H1 (cell line): ENCODE results near the gene TMEM181. TPM values are rescaled to one million over a fixed set of nuclear protein-coding genes. Genes with fewer than 3 reads are reported as not detected.

Experiments used
- CTCF ChIA-PET: fragments of 300-600 bp; sonication (Branson Sonifier 250); formaldehyde crosslinking; loops from one replicate; lab custom pipeline; 2021; ENCODE audit not compliant: partially characterized antibody; lab: Charles Lee
- POLR2A ChIA-PET: fragments of 300-600 bp; sonication (Branson Sonifier 250); formaldehyde crosslinking; loops from one replicate; lab custom pipeline; 2021; ENCODE audit warnings: inconsistent platforms; ENCODE audit not compliant: partially characterized antibody; lab: Charles Lee
- DNase-seq, 2 experiments: peaks; one replicate each; pipeline versions ENCODE4 v3.0.0 to v3.0.0-alpha.2; 2010 to 2022; ENCODE audit warnings: low spot score in 2 of 2, low read depth in 1 of 2, mixed read lengths in 1 of 2
- FAIRE-seq: peaks from 2 replicates; lab custom pipeline; 2011; peaks lifted over from hg19 to GRCh38; lab: Jason Lieb, UNC
- H2AFZ ChIP-seq: 2 replicates; pipeline ENCODE4 v1.8.1; 2012; ENCODE audit warnings: low read length, inconsistent platforms
- H2AK5ac ChIP-seq: 2 replicates; pipeline ENCODE4 v1.6.1; 2013; ENCODE audit warnings: low read depth, low read length
- H2BK120ac ChIP-seq: replicated peaks from 2 replicates; pipeline ENCODE3; 2013; ENCODE audit warnings: low read depth, low read length, inconsistent platforms
- H2BK12ac ChIP-seq: 2 replicates; pipeline ENCODE4 v1.6.1; 2013; ENCODE audit warnings: low read depth, low read length
- H2BK15ac ChIP-seq: 2 replicates; pipeline ENCODE4 v1.6.1; 2013; ENCODE audit warnings: low read length
- H2BK20ac ChIP-seq: 2 replicates; pipeline ENCODE4 v1.6.1; 2013; ENCODE audit warnings: low read length
- H2BK5ac ChIP-seq: 2 replicates; pipeline ENCODE4 v1.6.1; 2013; ENCODE audit warnings: low read depth, low read length
- H3K14ac ChIP-seq: 2 replicates; pipeline ENCODE4 v1.6.1; 2013; ENCODE audit warnings: inconsistent platforms; ENCODE audit not compliant: insufficient read length
- H3K18ac ChIP-seq: 2 replicates; pipeline ENCODE4 v1.6.1; 2013; ENCODE audit warnings: low read length; ENCODE audit errors: extremely low read depth
- H3K23ac ChIP-seq: 2 replicates; pipeline ENCODE4 v1.6.1; 2013; ENCODE audit warnings: inconsistent platforms; ENCODE audit not compliant: insufficient read length
- H3K23me2 ChIP-seq: 2 replicates; pipeline ENCODE4 v1.6.1; 2013; ENCODE audit warnings: low read depth, low read length
- H3K27ac ChIP-seq: 2 replicates; pipeline ENCODE4 v1.6.1; 2011; ENCODE audit warnings: low read depth, low read length, inconsistent platforms
- H3K27me3 ChIP-seq, 4 experiments: replicated peaks in 1 of 4; 1 replicate in 1 of 4; 2 replicates in 3 of 4; pipeline versions ENCODE4 v1.6.1 to v1.8.1; 2011 to 2013; ENCODE audit warnings: low read length in 3 of 4, mild to moderate bottlenecking in 3 of 4, inconsistent platforms in 2 of 4, mixed read lengths in 2 of 4, moderate library complexity in 1 of 4; ENCODE audit not compliant: control insufficient read depth in 3 of 4, insufficient read depth in 3 of 4; ENCODE audit errors: extremely low read depth in 1 of 4
- H3K36me3 ChIP-seq, 4 experiments: 2 replicates each; pipeline versions ENCODE4 v1.6.1 to v1.8.1; 2011 to 2013; ENCODE audit warnings: mild to moderate bottlenecking in 4 of 4, low read length in 3 of 4, moderate library complexity in 2 of 4, control low read depth in 1 of 4, inconsistent platforms in 1 of 4; ENCODE audit not compliant: insufficient read depth in 4 of 4, control insufficient read depth in 2 of 4
- H3K4ac ChIP-seq: replicated peaks from 2 replicates; pipeline ENCODE3; 2013; ENCODE audit warnings: low read length, low read depth, mixed read lengths, inconsistent platforms; ENCODE audit not compliant: insufficient read length
- H3K4me1 ChIP-seq, 4 experiments: replicated peaks in 1 of 4; 1 replicate in 1 of 4; 2 replicates in 3 of 4; pipeline versions ENCODE4 v1.6.1 to v1.8.1; 2011 to 2013; ENCODE audit warnings: low read length in 3 of 4, inconsistent platforms in 2 of 4, mixed read lengths in 1 of 4; ENCODE audit not compliant: insufficient read depth in 4 of 4, control insufficient read depth in 3 of 4
- H3K4me2 ChIP-seq, 2 experiments: 2 replicates each; pipeline versions ENCODE4 v1.6.1 to v1.8.1; 2011 to 2013; ENCODE audit warnings: low read depth in 2 of 2, low read length in 2 of 2, control low read depth in 1 of 2, inconsistent platforms in 1 of 2, mild to moderate bottlenecking in 1 of 2; ENCODE audit not compliant: insufficient read depth in 1 of 2
- H3K4me3 ChIP-seq, 4 experiments: fragments of 200-600, 300-600 bp in 1 of 4; sonication (generic), shearing (Covaris generic), sonication (Bioruptor Twin) in 1 of 4; 2 replicates each; pipeline versions ENCODE4 v1.5.1 to v1.8.1; 2011 to 2016; ENCODE audit warnings: low read length in 4 of 4, low read depth in 3 of 4, control low read depth in 2 of 4, inconsistent platforms in 2 of 4, mild to moderate bottlenecking in 2 of 4, mixed read lengths in 1 of 4, moderate library complexity in 1 of 4; ENCODE audit not compliant: insufficient read depth in 2 of 4; ENCODE audit errors: extremely low read depth in 1 of 4
- H3K56ac ChIP-seq: replicated peaks from 2 replicates; pipeline ENCODE3; 2013; ENCODE audit warnings: low read depth, mild to moderate bottlenecking, mixed read lengths, low read length, inconsistent platforms; ENCODE audit not compliant: insufficient read length
- H3K79me1 ChIP-seq: 2 replicates; pipeline ENCODE4 v1.6.1; 2013; ENCODE audit warnings: low read depth, low read length, control low read depth
- H3K79me2 ChIP-seq, 2 experiments: 2 replicates each; pipeline versions ENCODE4 v1.6.1 to v1.8.1; 2012 to 2013; ENCODE audit warnings: low read length in 2 of 2, mild to moderate bottlenecking in 2 of 2, inconsistent platforms in 1 of 2; ENCODE audit not compliant: insufficient read depth in 2 of 2, control insufficient read depth in 1 of 2
- H3K9ac ChIP-seq, 4 experiments: replicated peaks in 1 of 4; 1 replicate in 1 of 4; 2 replicates in 3 of 4; pipeline versions ENCODE4 v1.6.1 to v1.8.1; 2011 to 2013; ENCODE audit warnings: low read depth in 3 of 4, low read length in 3 of 4, control low read depth in 2 of 4, mild to moderate bottlenecking in 2 of 4, moderate library complexity in 2 of 4, inconsistent platforms in 1 of 4; ENCODE audit errors: extremely low read depth in 1 of 4
- H3K9me3 ChIP-seq, 2 experiments: 2 replicates each; pipeline versions ENCODE4 v1.6.1 to v1.8.1; 2012 to 2013; ENCODE audit warnings: mild to moderate bottlenecking in 2 of 2, moderate library complexity in 2 of 2, control low read depth in 1 of 2, inconsistent platforms in 1 of 2, low read depth in 1 of 2, low read length in 1 of 2, mixed read lengths in 1 of 2; ENCODE audit not compliant: insufficient read depth in 2 of 2
- H4K20me1 ChIP-seq, 2 experiments: replicated peaks in 1 of 2; 2 replicates each; pipeline versions ENCODE3 to v1.8.1; 2011 to 2013; ENCODE audit warnings: inconsistent platforms in 2 of 2, low read length in 2 of 2, mild to moderate bottlenecking in 1 of 2; ENCODE audit not compliant: insufficient read depth in 2 of 2, control insufficient read depth in 1 of 2
- H4K5ac ChIP-seq: 2 replicates; pipeline ENCODE4 v1.6.1; 2013; ENCODE audit warnings: low read length, low read depth, mixed read lengths, inconsistent platforms; ENCODE audit not compliant: insufficient read length
- H4K8ac ChIP-seq: 2 replicates; pipeline ENCODE4 v1.8.0; 2013; ENCODE audit warnings: mild to moderate bottlenecking, moderate library complexity, low read length, inconsistent platforms; ENCODE audit not compliant: insufficient read depth; ENCODE audit errors: extremely low read depth
- H4K91ac ChIP-seq: replicated peaks from 2 replicates; pipeline ENCODE3; 2013; ENCODE audit warnings: low read length, mixed read lengths, inconsistent platforms; ENCODE audit not compliant: insufficient read length
- ASH2L ChIP-seq: fragments of 200-600, 300-600 bp; sonication (generic); IDR thresholded peaks from one replicate; pipeline ENCODE4 v1.7.1; 2017; ENCODE audit warnings: low read length
- EP300 ChIP-seq, 2 experiments: IDR thresholded peaks; 1 replicate in 1 of 2; 2 replicates in 1 of 2; pipeline ENCODE4 v1.6.1; 2011 to 2012; ENCODE audit warnings: low read depth in 2 of 2, low read length in 2 of 2, mild to moderate bottlenecking in 2 of 2, borderline replicate concordance in 1 of 2, inconsistent platforms in 1 of 2, moderate library complexity in 1 of 2
- FOSL1 ChIP-seq: IDR thresholded peaks from 2 replicates; pipeline ENCODE4 v1.6.1; 2011; ENCODE audit warnings: mild to moderate bottlenecking, low read depth, low read length, moderate library complexity; ENCODE audit not compliant: insufficient read depth
- HDAC2 ChIP-seq, 2 experiments: fragments of 300-600 bp in 1 of 2; sonication (generic) in 1 of 2; IDR thresholded peaks; 2 replicates each; pipeline ENCODE4 v1.6.1; 2011 to 2012; ENCODE audit warnings: low read depth in 2 of 2, low read length in 2 of 2, mild to moderate bottlenecking in 2 of 2, moderate library complexity in 2 of 2, borderline replicate concordance in 1 of 2, inconsistent platforms in 1 of 2
- JUN ChIP-seq: IDR thresholded peaks from 2 replicates; pipeline ENCODE4 v1.6.1; 2011; ENCODE audit warnings: low read depth, mild to moderate bottlenecking, improper control_type of control experiment, low read length
- RBBP5 ChIP-seq: IDR thresholded peaks from 2 replicates; pipeline ENCODE4 v1.7.1; 2012; ENCODE audit warnings: low read depth, mild to moderate bottlenecking, inconsistent platforms, low read length, moderate library complexity, borderline replicate concordance
- RFX5 ChIP-seq: IDR thresholded peaks from 2 replicates; pipeline ENCODE4 v1.6.1; 2011; ENCODE audit warnings: low read depth, low read length, improper control_type of control experiment, borderline replicate concordance
- SIRT6 ChIP-seq: IDR thresholded peaks from one replicate; pipeline ENCODE4 v1.7.1; 2012; ENCODE audit warnings: low read length, inconsistent platforms
- YY1 ChIP-seq: IDR thresholded peaks from 2 replicates; pipeline ENCODE4 v1.6.1; 2011; ENCODE audit warnings: low read depth, mild to moderate bottlenecking, low read length
- WGBS, 2 experiments: shearing (Covaris generic) in 1 of 2; methylation state at CpG; one replicate each; pipeline versions ENCODE4 v1.1.6 to v1.1.7; 2013 to 2015; ENCODE audit warnings: low lambda C conversion rate in 2 of 2, mixed read lengths in 2 of 2, inconsistent platforms in 1 of 2, low coverage in 1 of 2, missing lambda C conversion rate in 1 of 2; ENCODE audit not compliant: insufficient replicate concordance in 2 of 2, insufficient coverage in 1 of 2, insufficient read length in 1 of 2; ENCODE audit errors: extremely low coverage in 1 of 2, missing lambda C conversion rate in 1 of 2; 5-methylcytosine and 5-hydroxymethylcytosine counted together
- polyA plus RNA-seq, 7 experiments: library from polyadenylated mRNA; depleted of rRNA in 3 of 7; stranded (reverse) in 5 of 7; unstranded in 2 of 7; fragments of >200 nt in 5 of 7; fragments of 200-250 nt in 2 of 7; gene quantifications; 1 replicate in 5 of 7; 2 replicates in 1 of 7; 4 replicates in 1 of 7; pipeline versions ENCODE4 v1.2.1 to v1.2.3, GENCODE V29; 2011 to 2013; ENCODE audit warnings: missing spikeins in 2 of 7, mixed read lengths in 2 of 7
- total RNA-seq: library from RNA; stranded (reverse); fragmentation: NEBNext Ultra II Directional; extraction: Animal tissue kit (Norgen Biotek cat#: 25700); gene quantifications from 2 replicates; pipeline ENCODE4 v1.2.1, GENCODE V29; 2021

Gene TMEM181
- total and polyA plus RNA-seq, 2 of the 8 experiments (the other 6 are each of a cell fraction or from before 2014, with no cell fraction given) = 8.6 to 19.0 TPM

DNA sequence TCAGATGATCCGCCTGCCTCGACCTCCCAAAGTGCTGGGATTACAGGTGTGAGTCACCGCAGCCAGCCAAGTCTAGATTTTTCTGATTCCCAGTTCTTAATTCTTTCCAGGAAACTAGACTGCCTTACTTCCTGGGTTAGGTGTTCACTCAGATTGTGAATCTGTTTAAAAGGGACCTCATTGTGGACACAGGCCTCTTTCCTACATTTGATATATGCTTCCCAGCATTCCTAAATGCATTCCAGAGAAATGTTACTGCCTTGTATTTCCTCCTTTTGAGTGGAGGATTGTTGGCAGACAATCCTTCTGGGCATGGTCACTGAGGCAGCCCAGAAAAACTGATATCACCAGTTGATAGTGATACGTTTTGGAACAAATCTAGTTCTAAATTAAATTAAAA lies 15.7 kb downstream of the TMEM181 start:
- no peak for TF ChIP-seq JUN
- no peak for TF ChIP-seq YY1
- no peak for TF ChIP-seq HDAC2 (IDR thresholded peaks at IDR 0.05; ENCODE audit: borderline replicate concordance in 1 of 2, low read depth in 2 of 2, low read length in 2 of 2)
- TF ChIP-seq FOSL1 = no peak
- TF ChIP-seq EP300 (IDR thresholded peaks at IDR 0.05; ENCODE audit: borderline replicate concordance in 1 of 2, low read depth in 2 of 2, low read length in 2 of 2) = no peak
- no peak for TF ChIP-seq RFX5
- no peak for TF ChIP-seq ASH2L
- no peak for TF ChIP-seq SIRT6
- no peak for TF ChIP-seq RBBP5
- TF ChIP-seq, all 59 proteins: peak for 0
- Histone ChIP-seq H3K23me2 (no peaks in the 10 kb centered on the region), H2AK5ac (no peak overlapping the region), H2BK20ac (no peak overlapping the region), H2BK15ac (no peak overlapping the region), H2AFZ (no peak overlapping the region), H3K27ac (no peak overlapping the region), H2BK5ac (no peak overlapping the region), H3K4me1 (peaks cover 0 to 5% (median 3%) of the 10 kb centered on the region in 4 experiments; a peak in 4 of 7 replicates), H3K36me3 (peaks cover 0 to 2% (median 0%) of the 10 kb centered on the region in 4 experiments; a peak in 4 of 8 replicates), H2BK12ac (no peak overlapping the region), H4K91ac (no peak overlapping the region), H3K9ac (no peak overlapping the region), H3K9me3 (no peaks in the 10 kb centered on the region), H3K4ac (no peak overlapping the region), H3K79me1 (peaks cover 22% of the 10 kb centered on the region), H3K27me3 (no peaks in the 10 kb centered on the region), H3K79me2 (peaks cover 0 to 53% of the 10 kb centered on the region in 2 experiments; a peak in 2 of 4 replicates), H3K14ac (no peak overlapping the region), H3K4me3 (no peak overlapping the region), H2BK120ac (no peak overlapping the region), H3K4me2 (0 out of 4 replicates have a peak overlapping the region, but pooled peaks of 1 of the 2 experiments have one; percentile 57), H3K56ac (no peak overlapping the region), H4K8ac (no peak overlapping the region), H3K23ac (no peak overlapping the region), H3K18ac (no peak overlapping the region), H4K5ac (no peak overlapping the region), H4K20me1 (peaks cover 1 to 19% of the 10 kb centered on the region in 2 experiments)
- ChIA-PET POLR2A (no interaction called here), CTCF (no interaction called here)
- DNase-seq (no peak), FAIRE-seq (no peak)
- 91% methylated on average over 4 of the region's 4 CpGs; no CpG with 5 or more reads in 1 of the 2 experiments for WGBS, 2 experiments
